ENCODE measurements around the gene MACROD1.

DNA sequence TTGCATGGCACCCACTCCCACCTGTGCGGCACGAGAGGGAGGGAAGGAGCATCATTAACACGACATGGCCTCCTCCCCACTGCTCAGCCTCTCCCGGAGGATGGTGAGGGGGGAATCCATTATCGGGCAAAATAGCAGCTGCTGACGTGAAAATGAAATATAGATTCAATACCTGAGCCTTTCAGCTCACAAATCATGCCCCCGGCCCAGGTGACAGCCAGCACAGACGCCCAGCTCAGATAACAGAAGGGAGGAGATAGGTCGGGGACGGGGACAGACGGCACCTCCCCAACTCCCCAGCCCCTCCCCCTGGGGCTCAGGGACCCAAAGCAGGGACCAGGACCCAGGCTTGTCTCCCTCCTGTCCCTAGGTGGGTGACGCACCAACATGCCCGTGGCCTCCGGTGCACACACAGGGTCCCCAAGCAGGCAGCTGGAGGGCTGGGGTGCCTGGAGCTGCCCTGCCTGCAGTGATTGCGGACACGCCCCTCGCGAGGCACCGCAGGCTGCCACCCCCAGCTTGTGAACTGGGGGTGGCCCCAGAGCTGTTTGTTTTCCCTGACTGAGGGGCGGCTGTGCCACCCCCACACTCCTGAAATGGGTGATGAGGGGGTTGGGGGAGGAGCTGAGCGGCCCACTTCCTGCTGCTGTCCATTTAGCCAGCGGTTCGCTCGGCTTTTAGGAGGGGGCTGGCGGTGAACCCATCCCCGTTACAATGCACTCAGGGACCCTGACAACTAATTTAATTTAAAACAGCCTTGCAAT lies 98.5 kb downstream of the MACROD1 start:
- TF ChIP-seq, protein P1, sequence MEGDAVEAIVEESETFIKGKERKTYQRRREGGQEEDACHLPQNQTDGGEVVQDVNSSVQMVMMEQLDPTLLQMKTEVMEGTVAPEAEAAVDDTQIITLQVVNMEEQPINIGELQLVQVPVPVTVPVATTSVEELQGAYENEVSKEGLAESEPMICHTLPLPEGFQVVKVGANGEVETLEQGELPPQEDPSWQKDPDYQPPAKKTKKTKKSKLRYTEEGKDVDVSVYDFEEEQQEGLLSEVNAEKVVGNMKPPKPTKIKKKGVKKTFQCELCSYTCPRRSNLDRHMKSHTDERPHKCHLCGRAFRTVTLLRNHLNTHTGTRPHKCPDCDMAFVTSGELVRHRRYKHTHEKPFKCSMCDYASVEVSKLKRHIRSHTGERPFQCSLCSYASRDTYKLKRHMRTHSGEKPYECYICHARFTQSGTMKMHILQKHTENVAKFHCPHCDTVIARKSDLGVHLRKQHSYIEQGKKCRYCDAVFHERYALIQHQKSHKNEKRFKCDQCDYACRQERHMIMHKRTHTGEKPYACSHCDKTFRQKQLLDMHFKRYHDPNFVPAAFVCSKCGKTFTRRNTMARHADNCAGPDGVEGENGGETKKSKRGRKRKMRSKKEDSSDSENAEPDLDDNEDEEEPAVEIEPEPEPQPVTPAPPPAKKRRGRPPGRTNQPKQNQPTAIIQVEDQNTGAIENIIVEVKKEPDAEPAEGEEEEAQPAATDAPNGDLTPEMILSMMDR (IDR thresholded peaks at IDR 0.05) = no peak
- TF ChIP-seq EP300 (IDR thresholded peaks at IDR 0.05) = no peak
